ENCODE measurements around the gene LCLAT1. TPM values are rescaled to one million over a fixed set of nuclear protein-coding genes. Genes with fewer than 3 reads are reported as not detected.

LCLAT1 gene
- total RNA-seq, 1 donor from 2014 or later: 17.8 TPM

GRCh38 chr2:30686669-30687068 is 239.6 kb downstream of the LCLAT1 start:
- H3K36me3 Mint-ChIP-seq (ENCODE audit: low read depth): no peaks in the 10 kb centered on the region
- TF ChIP-seq CTCF (IDR thresholded peaks at IDR 0.05): no peak
- no peak overlapping the region for H3K4me3 Mint-ChIP-seq (ENCODE audit: unreplicated experiment)
- no peaks in the 10 kb centered on the region for H3K9me3 Mint-ChIP-seq (ENCODE audit: low read depth)
- no peaks in the 10 kb centered on the region for H3K27me3 Mint-ChIP-seq (ENCODE audit: low read depth)
- H3K27ac Mint-ChIP-seq (ENCODE audit: unreplicated experiment): no peak overlapping the region
- peaks cover 20% of the 10 kb centered on the region for H3K4me1 Mint-ChIP-seq (ENCODE audit: low read depth)
- no peak for DNase-seq (ENCODE audit: low spot score)

DNA sequence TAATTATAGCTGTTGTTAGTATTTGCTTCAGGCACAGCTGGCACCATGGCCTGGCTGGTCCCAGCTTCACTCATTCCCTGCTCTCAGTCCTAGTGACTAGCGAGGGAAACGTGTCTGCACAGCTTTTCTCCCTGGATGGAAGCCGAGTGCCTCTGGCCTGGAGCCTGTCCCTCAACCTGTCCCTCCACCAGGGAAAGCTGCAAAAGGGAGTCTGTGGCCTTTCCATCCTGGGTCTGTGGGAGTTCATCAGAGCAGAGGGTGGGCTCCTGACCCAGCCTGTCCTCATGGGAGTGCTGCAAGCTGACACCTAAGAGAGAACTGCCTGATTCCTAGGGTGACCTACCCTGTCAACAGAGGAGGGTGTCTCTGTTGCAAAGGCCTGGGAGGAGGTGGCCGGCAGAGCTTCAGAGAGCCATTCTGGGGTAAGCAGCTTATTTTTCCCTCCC is 241.9 kb downstream of the LCLAT1 start:
- Mint-ChIP-seq H3K9me3 (ENCODE audit: low read depth) (no peaks in the 10 kb centered on the region), H3K36me3 (ENCODE audit: low read depth) (no peaks in the 10 kb centered on the region), H3K4me1 (ENCODE audit: low read depth) (peaks cover 25% of the 10 kb centered on the region), H3K4me3 (ENCODE audit: unreplicated experiment) (no peak overlapping the region), H3K27me3 (ENCODE audit: low read depth) (no peaks in the 10 kb centered on the region), H3K27ac (ENCODE audit: unreplicated experiment) (peak overlapping the region; percentile 90)
- TF ChIP-seq CTCF (IDR thresholded peaks at IDR 0.05): no peak
- no peak for DNase-seq (ENCODE audit: low spot score)

DNA sequence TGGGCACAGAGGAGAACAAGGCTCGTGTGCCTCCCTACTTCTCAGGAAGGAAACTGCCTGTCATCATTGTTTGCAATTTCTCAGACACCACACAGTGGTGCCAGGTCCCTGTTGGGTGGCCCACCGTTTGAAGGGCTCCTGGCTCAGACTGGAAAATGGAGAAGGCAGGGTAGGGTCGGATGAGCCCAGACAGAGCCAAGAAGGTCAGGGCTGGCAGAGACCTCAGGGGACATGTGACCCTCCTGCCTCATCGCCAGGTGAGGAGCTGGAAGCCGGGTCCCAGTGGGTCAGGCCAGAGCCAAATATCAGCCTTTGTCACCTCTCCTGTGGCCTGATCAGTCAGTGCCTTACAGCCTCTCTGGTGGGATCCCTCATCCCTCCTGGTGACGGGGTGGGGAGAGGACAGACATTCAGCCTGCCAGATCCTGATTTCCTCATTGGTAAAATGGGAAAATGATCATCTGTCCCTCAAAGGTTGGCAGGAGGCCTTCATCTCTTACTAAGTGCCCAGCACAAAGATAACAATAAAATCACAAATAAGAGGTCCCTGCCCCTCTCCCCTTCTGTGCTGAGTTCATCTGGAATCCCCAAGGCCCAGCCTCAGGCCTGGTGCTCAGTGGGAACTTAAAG is 242.6 kb downstream of the LCLAT1 start:
- Mint-ChIP-seq H3K4me1 (ENCODE audit: low read depth) (peaks cover 32% of the 10 kb centered on the region), H3K9me3 (ENCODE audit: low read depth) (no peaks in the 10 kb centered on the region), H3K4me3 (ENCODE audit: unreplicated experiment) (no peak overlapping the region), H3K27me3 (ENCODE audit: low read depth) (no peaks in the 10 kb centered on the region), H3K27ac (ENCODE audit: unreplicated experiment) (peak overlapping the region; percentile 90), H3K36me3 (ENCODE audit: low read depth) (no peaks in the 10 kb centered on the region)
- no peak for DNase-seq (ENCODE audit: low spot score)
- TF ChIP-seq CTCF (IDR thresholded peaks at IDR 0.05): no peak

GRCh38 chr2:30690126-30690561 is 243.1 kb downstream of the LCLAT1 start:
- H3K27ac Mint-ChIP-seq (ENCODE audit: unreplicated experiment): peak overlapping the region; percentile 90
- no peak for DNase-seq (ENCODE audit: low spot score)
- no peaks in the 10 kb centered on the region for H3K36me3 Mint-ChIP-seq (ENCODE audit: low read depth)

More at GRCh38 chr2:30690126-30690561, 243.1 kb downstream of the LCLAT1 start:
- Mint-ChIP-seq H3K4me3 (ENCODE audit: unreplicated experiment) (no peak overlapping the region), H3K4me1 (ENCODE audit: low read depth) (peaks cover 37% of the 10 kb centered on the region), H3K9me3 (ENCODE audit: low read depth) (no peaks in the 10 kb centered on the region), H3K27me3 (ENCODE audit: low read depth) (no peaks in the 10 kb centered on the region)
- no peak for TF ChIP-seq CTCF (IDR thresholded peaks at IDR 0.05)
